ENCODE data around the gene ETS1.

- TF ChIP-seq EGR1 (IDR thresholded peaks at IDR 0.05) (no peak), RAD21 (IDR thresholded peaks at IDR 0.05; ENCODE audit: low read depth) (no peak), ZBTB7A (IDR thresholded peaks at IDR 0.05; ENCODE audit: low read depth) (no peak), NFIC (IDR thresholded peaks at IDR 0.05) (no peak), FOXM1 (IDR thresholded peaks at IDR 0.05; ENCODE audit: borderline replicate concordance, low read depth) (no peak), YY1 (IDR thresholded peaks at IDR 0.05; ENCODE audit: low read depth) (no peak), TEAD4 (IDR thresholded peaks at IDR 0.05) (no peak), TCF12 (IDR thresholded peaks at IDR 0.05; ENCODE audit: low read depth) (no peak)
Measured at GRCh38 chr11:128532016-128532571, 55.3 kb downstream of the ETS1 start.

All from Ishikawa (cell line).